ENCODE data around the gene INPP5D. TPM values are rescaled to one million over a fixed set of nuclear protein-coding genes. Genes with fewer than 3 reads are reported as not detected.

Gene INPP5D
- total and polyA plus RNA-seq, 2 donors (not counting 1 experiment from before 2014, with no cell fraction given): 0.01 to 0.33 TPM

GRCh38 chr2:233040571-233040970 lies 19.6 kb upstream of the INPP5D start:
- peaks cover 3% of the 10 kb centered on the region for H3K9me3 ChIP-seq (ENCODE audit: control insufficient read depth, insufficient read depth, low read depth, low read length)
- TF ChIP-seq CTCF (conservative IDR thresholded peaks at IDR 0.05 in 1 of 2, IDR thresholded peaks at IDR 0.05 in 1 of 2; ENCODE audit: low read depth in 1 of 2, low read length in 2 of 2): no peak
- TF ChIP-seq EZH2 (IDR thresholded peaks at IDR 0.05; ENCODE audit: low read length, missing control alignments): no peak
- H3K27me3 ChIP-seq (ENCODE audit: control insufficient read depth, insufficient read depth, low read length): peaks cover 2% of the 10 kb centered on the region
- H3K4me2 ChIP-seq (ENCODE audit: extremely low read depth, insufficient read depth, low read length): no peak overlapping the region
- DNase-seq (ENCODE audit: low read depth in 2 of 2): no peak
- H3K4me3 ChIP-seq (replicated peaks in 1 of 4; ENCODE audit: control extremely low read depth in 1 of 4, insufficient read depth in 1 of 4, low read depth in 3 of 4, low read length in 4 of 4): no peak overlapping the region
- no peak overlapping the region for H3K27ac ChIP-seq (ENCODE audit: insufficient read depth, low read length)
- no peaks in the 10 kb centered on the region for H3K4me1 ChIP-seq (ENCODE audit: control insufficient read depth, extremely low read depth, insufficient read depth, low read length)
- H3K9ac ChIP-seq (ENCODE audit: insufficient read depth, low read length): no peak overlapping the region
- no peaks in the 10 kb centered on the region for H3K36me3 ChIP-seq (ENCODE audit: control insufficient read depth, insufficient read depth, low read length)
- no peaks in the 10 kb centered on the region for H4K20me1 ChIP-seq (ENCODE audit: control insufficient read depth, extremely low read depth, insufficient read depth, low read length)
- no peak overlapping the region for H2AFZ ChIP-seq (ENCODE audit: low read length)
- no peaks in the 10 kb centered on the region for H3K79me2 ChIP-seq (ENCODE audit: control insufficient read depth, insufficient read depth, low read length)

GRCh38 chr2:233041722-233042323 lies 18.3 kb upstream of the INPP5D start:
- no peaks in the 10 kb centered on the region for H3K4me1 ChIP-seq (ENCODE audit: control insufficient read depth, extremely low read depth, insufficient read depth, low read length)
- no peak for DNase-seq (ENCODE audit: low read depth in 2 of 2)
- H3K9me3 ChIP-seq (ENCODE audit: control insufficient read depth, insufficient read depth, low read depth, low read length): no peaks in the 10 kb centered on the region
- H3K79me2 ChIP-seq (ENCODE audit: control insufficient read depth, insufficient read depth, low read length): no peaks in the 10 kb centered on the region
- H3K4me2 ChIP-seq (ENCODE audit: extremely low read depth, insufficient read depth, low read length): no peak overlapping the region
- no peaks in the 10 kb centered on the region for H4K20me1 ChIP-seq (ENCODE audit: control insufficient read depth, extremely low read depth, insufficient read depth, low read length)
- no peak overlapping the region for H2AFZ ChIP-seq (ENCODE audit: low read length)
- no peak overlapping the region for H3K4me3 ChIP-seq (replicated peaks in 1 of 4; ENCODE audit: control extremely low read depth in 1 of 4, insufficient read depth in 1 of 4, low read depth in 3 of 4, low read length in 4 of 4)
- peaks cover 2% of the 10 kb centered on the region for H3K27me3 ChIP-seq (ENCODE audit: control insufficient read depth, insufficient read depth, low read length)
- H3K27ac ChIP-seq (ENCODE audit: insufficient read depth, low read length): no peak overlapping the region
- TF ChIP-seq CTCF (conservative IDR thresholded peaks at IDR 0.05 in 1 of 2, IDR thresholded peaks at IDR 0.05 in 1 of 2; ENCODE audit: low read depth in 1 of 2, low read length in 2 of 2) (no peak), EZH2 (IDR thresholded peaks at IDR 0.05; ENCODE audit: low read length, missing control alignments) (no peak)
- no peak overlapping the region for H3K9ac ChIP-seq (ENCODE audit: insufficient read depth, low read length)
- H3K36me3 ChIP-seq (ENCODE audit: control insufficient read depth, insufficient read depth, low read length): no peaks in the 10 kb centered on the region

DNA sequence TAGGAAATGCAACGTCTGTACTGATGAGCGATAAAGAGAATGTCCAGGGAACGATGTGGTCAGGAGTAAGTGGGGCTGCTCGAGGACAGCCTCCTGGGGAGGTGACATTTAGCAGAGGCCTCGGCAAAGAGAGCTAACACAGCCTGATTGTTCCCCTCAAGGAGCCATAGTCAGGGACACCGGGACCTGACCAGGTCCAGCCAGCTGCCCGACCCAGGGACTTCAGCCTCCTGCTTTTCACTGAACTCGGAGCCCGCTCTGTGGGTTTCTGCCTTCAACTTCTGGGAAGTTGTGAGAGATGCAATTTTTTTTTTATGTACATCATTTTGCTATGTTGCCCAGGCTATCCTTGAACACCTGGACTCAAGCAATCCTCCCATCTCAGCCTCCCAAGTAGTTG lies 17.6 kb upstream of the INPP5D start:
- Histone ChIP-seq H3K9ac (ENCODE audit: insufficient read depth, low read length) (no peak overlapping the region), H2AFZ (ENCODE audit: low read length) (no peak overlapping the region), H3K27me3 (ENCODE audit: control insufficient read depth, insufficient read depth, low read length) (peaks cover 2% of the 10 kb centered on the region), H3K9me3 (ENCODE audit: control insufficient read depth, insufficient read depth, low read depth, low read length) (no peaks in the 10 kb centered on the region), H3K4me2 (ENCODE audit: extremely low read depth, insufficient read depth, low read length) (no peak overlapping the region), H3K79me2 (ENCODE audit: control insufficient read depth, insufficient read depth, low read length) (no peaks in the 10 kb centered on the region), H3K27ac (ENCODE audit: insufficient read depth, low read length) (no peak overlapping the region), H4K20me1 (ENCODE audit: control insufficient read depth, extremely low read depth, insufficient read depth, low read length) (no peaks in the 10 kb centered on the region), H3K36me3 (ENCODE audit: control insufficient read depth, insufficient read depth, low read length) (no peaks in the 10 kb centered on the region), H3K4me3 (replicated peaks in 1 of 4; ENCODE audit: control extremely low read depth in 1 of 4, insufficient read depth in 1 of 4, low read depth in 3 of 4, low read length in 4 of 4) (no peak overlapping the region), H3K4me1 (ENCODE audit: control insufficient read depth, extremely low read depth, insufficient read depth, low read length) (no peaks in the 10 kb centered on the region)
- no peak for DNase-seq (ENCODE audit: low read depth in 2 of 2)
- TF ChIP-seq CTCF (conservative IDR thresholded peaks at IDR 0.05 in 1 of 2, IDR thresholded peaks at IDR 0.05 in 1 of 2; ENCODE audit: low read depth in 1 of 2, low read length in 2 of 2) (no peak), EZH2 (IDR thresholded peaks at IDR 0.05; ENCODE audit: low read length, missing control alignments) (no peak)

Measured in fibroblast of lung (primary cell).